Transverse colon (tissue), 4 donors: Measurements from ENCODE around the gene GLIPR2. TPM values are rescaled to one million over a fixed set of nuclear protein-coding genes. Genes with fewer than 3 reads are reported as not detected.

Experiments used
- DNase-seq: peaks from one replicate; pipeline ENCODE4 v3.0.0-alpha.2; 2019
- H3K27ac ChIP-seq, 4 donors: fragments of 200-600 bp; sonication (generic); 2 replicates each; pipeline ENCODE4 v1.5.1; 2016 to 2018; ENCODE audit warnings: inconsistent platforms in 4 of 4
- H3K27me3 ChIP-seq: fragments of 200-600 bp; sonication (generic); 2 replicates; pipeline ENCODE4 v1.5.1; 2017; ENCODE audit warnings: inconsistent platforms
- H3K36me3 ChIP-seq, 4 donors: fragments of 200-600 bp; sonication (generic); 2 replicates each; pipeline ENCODE4 v1.5.1; 2017 to 2019; ENCODE audit warnings: inconsistent platforms in 4 of 4
- H3K4me1 ChIP-seq, 4 donors: fragments of 200-600 bp; sonication (generic); 2 replicates each; pipeline ENCODE4 v1.5.1; 2017 to 2020; ENCODE audit warnings: inconsistent platforms in 4 of 4
- H3K4me3 ChIP-seq, 4 donors: fragments of 200-600 bp; sonication (generic); 1 replicate in 1 of 4; 2 replicates in 3 of 4; pipeline versions ENCODE4 v1.5.1 to v1.6.1; 2017 to 2019; ENCODE audit warnings: inconsistent platforms in 4 of 4
- H3K9me3 ChIP-seq, 2 donors: fragments of 200-600 bp; sonication (generic); 2 replicates each; pipeline ENCODE4 v1.5.1; 2017 to 2019; ENCODE audit warnings: inconsistent platforms in 2 of 2
- EP300 ChIP-seq: sonication (generic); formaldehyde crosslinking; IDR thresholded peaks from one replicate; pipeline ENCODE4 v1.6.1; 2017; ENCODE audit warnings: antibody characterized with exemption, low read depth
- POLR2A ChIP-seq: fragments of 450-650 bp; IDR thresholded peaks from one replicate; pipeline ENCODE4 v1.6.1; 2016; ENCODE audit warnings: antibody characterized with exemption, mild to moderate bottlenecking, moderate library complexity
- POLR2AphosphoS5 ChIP-seq, 3 donors: sonication (generic); formaldehyde crosslinking; IDR thresholded peaks; one replicate each; pipeline ENCODE4 v1.6.1; 2016; ENCODE audit warnings: antibody characterized with exemption in 3 of 3
- WGBS, 2 donors: methylation state at CpG; one replicate each; pipeline ENCODE4 v1.1.5; 2018; ENCODE audit warnings: low coverage in 1 of 2; 5-methylcytosine and 5-hydroxymethylcytosine counted together
- in situ Hi-C, 4 donors: fragments of 200-750 bp; cut with MboI; loops; one replicate each; pipeline versions ENCODE4 v1.15.0 to v1.15.1; 2017; ENCODE audit warnings: low sequenced_read_pairs in 3 of 4, low pct_ligation_motif_present in 1 of 4, low pct_unique_long_range_greater_than_20kb in 1 of 4
- intact Hi-C: fragments of 100-400 bp; cut with DNase I; formaldehyde crosslinking; loops from one replicate; pipeline ENCODE4 v1.15.1; 2023; ENCODE audit warnings: low total_unique reads
- total RNA-seq, 4 donors: library from RNA; depleted of rRNA; stranded (reverse); fragments of >200 nt; gene quantifications; one replicate each; pipeline ENCODE4 v1.1.0, GENCODE V29; 2016
- TF ChIP-seq, protein P1 (sequence below), 5 experiments: fragments of 200-600 bp in 3 of 5; fragments of 450-650 bp in 2 of 5; sonication (generic) in 3 of 5; IDR thresholded peaks; 1 replicate in 2 of 5; 2 replicates in 3 of 5; pipeline ENCODE4 v1.5.1; 2016 to 2017; ENCODE audit warnings: antibody characterized with exemption in 5 of 5, inconsistent platforms in 3 of 5, mild to moderate bottlenecking in 2 of 5, moderate library complexity in 1 of 5

GLIPR2 gene
- total RNA-seq, 4 donors from 2014 or later = 9.7 to 40.4 (median 26.7) TPM

- intact Hi-C loops = no loop called here
- no peaks in the 10 kb centered on the region for H3K27me3 ChIP-seq
- peaks cover 2 to 31% (median 13%) of the 10 kb centered on the region in 4 donors for H3K4me1 ChIP-seq
- no peak overlapping the region for H3K4me3 ChIP-seq
- DNase-seq = no peak
- H3K9me3 ChIP-seq = no peaks in the 10 kb centered on the region
- TF ChIP-seq POLR2AphosphoS5 (IDR thresholded peaks at IDR 0.05) (no peak), POLR2A (no peak), EP300 (no peak)
- TF ChIP-seq, protein P1, sequence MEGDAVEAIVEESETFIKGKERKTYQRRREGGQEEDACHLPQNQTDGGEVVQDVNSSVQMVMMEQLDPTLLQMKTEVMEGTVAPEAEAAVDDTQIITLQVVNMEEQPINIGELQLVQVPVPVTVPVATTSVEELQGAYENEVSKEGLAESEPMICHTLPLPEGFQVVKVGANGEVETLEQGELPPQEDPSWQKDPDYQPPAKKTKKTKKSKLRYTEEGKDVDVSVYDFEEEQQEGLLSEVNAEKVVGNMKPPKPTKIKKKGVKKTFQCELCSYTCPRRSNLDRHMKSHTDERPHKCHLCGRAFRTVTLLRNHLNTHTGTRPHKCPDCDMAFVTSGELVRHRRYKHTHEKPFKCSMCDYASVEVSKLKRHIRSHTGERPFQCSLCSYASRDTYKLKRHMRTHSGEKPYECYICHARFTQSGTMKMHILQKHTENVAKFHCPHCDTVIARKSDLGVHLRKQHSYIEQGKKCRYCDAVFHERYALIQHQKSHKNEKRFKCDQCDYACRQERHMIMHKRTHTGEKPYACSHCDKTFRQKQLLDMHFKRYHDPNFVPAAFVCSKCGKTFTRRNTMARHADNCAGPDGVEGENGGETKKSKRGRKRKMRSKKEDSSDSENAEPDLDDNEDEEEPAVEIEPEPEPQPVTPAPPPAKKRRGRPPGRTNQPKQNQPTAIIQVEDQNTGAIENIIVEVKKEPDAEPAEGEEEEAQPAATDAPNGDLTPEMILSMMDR (IDR thresholded peaks at IDR 0.05) = no peak
- H3K27ac ChIP-seq = peak overlapping the region in 2 of 4 donors; percentile 14 to 68
- in situ Hi-C loops = no loop called here
- no peaks in the 10 kb centered on the region for H3K36me3 ChIP-seq
- 100% methylated on average over 1 of the region's 1 CpG for WGBS, 2 donors
Measured at GRCh38 chr9:36092014-36092413, 44.5 kb upstream of the GLIPR2 start.

DNA sequence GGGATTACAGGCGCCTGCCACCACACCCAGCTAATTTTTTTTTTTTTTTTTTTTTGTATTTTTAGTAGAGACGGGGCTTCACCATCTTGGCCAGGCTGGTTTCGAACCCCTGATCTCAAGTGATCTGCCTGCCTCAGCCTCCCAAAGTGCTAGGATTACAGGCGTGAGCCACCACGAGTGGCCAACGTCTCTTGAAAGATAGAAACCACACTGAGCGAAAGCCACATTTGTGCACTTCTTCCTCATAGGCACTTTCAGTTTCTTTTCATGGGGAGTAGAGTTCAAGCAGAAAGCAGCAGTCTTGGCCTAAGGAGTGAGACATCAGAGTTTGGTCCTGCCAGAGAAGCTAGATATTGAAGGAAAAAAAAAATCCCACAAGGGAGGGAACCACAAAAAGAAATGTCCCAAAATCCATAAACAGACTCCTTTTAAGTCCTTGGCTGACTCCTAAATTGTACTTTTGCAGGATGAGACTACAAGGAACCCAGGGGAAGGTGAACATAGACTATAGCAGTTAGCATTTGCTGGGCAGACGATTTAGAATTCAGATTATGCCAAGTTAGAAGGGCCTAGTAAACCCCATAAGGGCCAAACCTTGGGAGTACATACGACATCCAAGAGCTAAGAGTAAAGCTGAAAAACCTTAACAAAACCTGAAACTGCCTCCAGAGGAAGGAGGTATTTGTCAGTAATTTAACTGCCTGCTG is 43.9 kb upstream of the GLIPR2 start:
- Histone ChIP-seq H3K27ac (peak overlapping the region; percentile 7 to 68 (median 31)), H3K4me3 (no peak overlapping the region), H3K36me3 (no peaks in the 10 kb centered on the region), H3K9me3 (no peaks in the 10 kb centered on the region), H3K4me1 (peaks cover 2 to 31% (median 13%) of the 10 kb centered on the region in 4 donors), H3K27me3 (no peaks in the 10 kb centered on the region)
- no peak for TF ChIP-seq POLR2AphosphoS5 (IDR thresholded peaks at IDR 0.05)
- TF ChIP-seq EP300 = no peak
- no peak for TF ChIP-seq POLR2A
- TF ChIP-seq, protein P1 (IDR thresholded peaks at IDR 0.05) = no peak
- DNase-seq = peak; percentile 28
- 70 to 73% methylated on average over 2 to 9 of the region's 9 CpGs for WGBS, 2 donors
- in situ Hi-C loops = no loop called here
- intact Hi-C loops = no loop called here

GRCh38 chr9:36093384-36093783 is 43.1 kb upstream of the GLIPR2 start:
- DNase-seq = no peak
- Histone ChIP-seq H3K36me3 (no peaks in the 10 kb centered on the region), H3K4me1 (peaks cover 2 to 31% (median 13%) of the 10 kb centered on the region in 4 donors), H3K27me3 (no peaks in the 10 kb centered on the region), H3K4me3 (no peak overlapping the region), H3K27ac (peak overlapping the region in 2 of 4 donors; percentile 7 to 14), H3K9me3 (no peaks in the 10 kb centered on the region)
- TF ChIP-seq, protein P1 (IDR thresholded peaks at IDR 0.05) = no peak
- 71 to 89% methylated on average over 2 of the region's 2 CpGs for whole genome bisulfite sequencing, 2 donors
- intact Hi-C loops = no loop called here
- in situ Hi-C loops = no loop called here

- Histone ChIP-seq H3K27me3 (no peaks in the 10 kb centered on the region), H3K9me3 (no peaks in the 10 kb centered on the region), H3K36me3 (no peaks in the 10 kb centered on the region), H3K27ac (no peak overlapping the region), H3K4me1 (peaks cover 0 to 11% (median 6%) of the 10 kb centered on the region in 4 donors), H3K4me3 (no peak overlapping the region)
- no peak for DNase-seq
- 78 to 88% methylated on average over 1 of the region's 1 CpG for WGBS, 2 donors
- TF ChIP-seq, protein P1 (IDR thresholded peaks at IDR 0.05) = no peak
- TF ChIP-seq POLR2AphosphoS5 (IDR thresholded peaks at IDR 0.05) (no peak), EP300 (no peak)
- intact Hi-C loops = loop anchor here (5.0 kb wide), 1 partner anchor 38 kb away; the partner anchor contains the start of gene GLIPR2
- in situ Hi-C loops = loop anchor here in 3 of 4 donors (5.0 to 10.0 kb wide), 2 partner anchors 65 to 68 kb away; partner anchors contain the start of gene CCIN (in 3 of the 3)
Measured at GRCh38 chr9:36099718-36100117, 36.8 kb upstream of the GLIPR2 start.
